ENCODE data around the gene BBX. TPM values are rescaled to one million over a fixed set of nuclear protein-coding genes. Genes with fewer than 3 reads are reported as not detected.

Gene BBX
- total RNA-seq, 2 donors from 2014 or later, result 94.7 to 226 TPM

GRCh38 chr3:107791450-107791849 is 268.7 kb downstream of the BBX start:
- no peak overlapping the region for H3K4me3 ChIP-seq
- TF ChIP-seq POLR2A (IDR thresholded peaks at IDR 0.05), result no peak
- no peak for TF ChIP-seq CTCF (IDR thresholded peaks at IDR 0.05)
- TF ChIP-seq POLR2AphosphoS5 (IDR thresholded peaks at IDR 0.05), result no peak
- no peaks in the 10 kb centered on the region for H3K9me3 ChIP-seq
- H3K36me3 ChIP-seq, result no peaks in the 10 kb centered on the region
- no peak for DNase-seq (ENCODE audit: low spot score)
- no peaks in the 10 kb centered on the region for H3K27me3 ChIP-seq (replicated peaks; ENCODE audit: insufficient read depth)
- H3K4me1 ChIP-seq (replicated peaks), result no peaks in the 10 kb centered on the region
- WGBS, result 93% methylated on average over 7 of the region's 7 CpGs
- H3K27ac ChIP-seq, result no peak overlapping the region
- intact Hi-C loops (cut with DNase I), result no loop called here

- Histone ChIP-seq H3K27me3 (replicated peaks; ENCODE audit: insufficient read depth) (no peaks in the 10 kb centered on the region), H3K4me3 (no peak overlapping the region), H3K9me3 (no peaks in the 10 kb centered on the region), H3K36me3 (no peaks in the 10 kb centered on the region), H3K27ac (no peak overlapping the region), H3K4me1 (replicated peaks) (no peaks in the 10 kb centered on the region)
- 86% methylated on average over 8 of the region's 8 CpGs for WGBS
- intact Hi-C loops (cut with DNase I), result no loop called here
- DNase-seq (ENCODE audit: low spot score), result no peak
- no peak for TF ChIP-seq POLR2A (IDR thresholded peaks at IDR 0.05)
- no peak for TF ChIP-seq POLR2AphosphoS5 (IDR thresholded peaks at IDR 0.05)
- no peak for TF ChIP-seq CTCF (IDR thresholded peaks at IDR 0.05)
Measured at GRCh38 chr3:107794664-107795443, 272.1 kb downstream of the BBX start.

GRCh38 chr3:107795514-107796094 is 272.8 kb downstream of the BBX start:
- Histone ChIP-seq H3K4me3 (no peak overlapping the region), H3K27me3 (replicated peaks; ENCODE audit: insufficient read depth) (no peaks in the 10 kb centered on the region), H3K4me1 (replicated peaks) (no peaks in the 10 kb centered on the region), H3K36me3 (no peaks in the 10 kb centered on the region), H3K9me3 (no peaks in the 10 kb centered on the region), H3K27ac (no peak overlapping the region)
- intact Hi-C loops (cut with DNase I), result no loop called here
- no peak for TF ChIP-seq POLR2A (IDR thresholded peaks at IDR 0.05)
- no peak for TF ChIP-seq CTCF (IDR thresholded peaks at IDR 0.05)
- no peak for TF ChIP-seq POLR2AphosphoS5 (IDR thresholded peaks at IDR 0.05)
- 94% methylated on average over 3 of the region's 3 CpGs for WGBS
- DNase-seq (ENCODE audit: low spot score), result no peak

- Histone ChIP-seq H3K4me1 (replicated peaks) (no peaks in the 10 kb centered on the region), H3K9me3 (no peaks in the 10 kb centered on the region), H3K4me3 (no peak overlapping the region), H3K27ac (no peak overlapping the region), H3K36me3 (no peaks in the 10 kb centered on the region), H3K27me3 (replicated peaks; ENCODE audit: insufficient read depth) (no peaks in the 10 kb centered on the region)
- DNase-seq (ENCODE audit: low spot score), result no peak
- intact Hi-C loops (cut with DNase I), result no loop called here
- no peak for TF ChIP-seq CTCF (IDR thresholded peaks at IDR 0.05)
Measured at GRCh38 chr3:107796791-107797190, 274.0 kb downstream of the BBX start.

- Histone ChIP-seq H3K4me1 (replicated peaks) (no peaks in the 10 kb centered on the region), H3K27ac (no peak overlapping the region), H3K27me3 (replicated peaks; ENCODE audit: insufficient read depth) (no peaks in the 10 kb centered on the region), H3K9me3 (no peaks in the 10 kb centered on the region), H3K4me3 (no peak overlapping the region), H3K36me3 (no peaks in the 10 kb centered on the region)
- intact Hi-C loops (cut with DNase I), result no loop called here
- WGBS, result 86% methylated on average over 1 of the region's 1 CpG
- DNase-seq (ENCODE audit: low spot score), result no peak
- TF ChIP-seq POLR2AphosphoS5 (IDR thresholded peaks at IDR 0.05) (no peak), CTCF (IDR thresholded peaks at IDR 0.05) (no peak), POLR2A (IDR thresholded peaks at IDR 0.05) (no peak)
Measured at GRCh38 chr3:107797586-107797985, 274.8 kb downstream of the BBX start.
